ENCODE data around the gene OR2A25.

OR2A25 gene

GRCh38 chr7:144069953-144070352 is 342 bp downstream of the OR2A25 start:
- Histone ChIP-seq H3K4me3 (IDR thresholded peaks at IDR 0.05; ENCODE audit: insufficient read depth, low read depth, low read length) (no peak overlapping the region), H3K36me3 (ENCODE audit: insufficient read depth) (no peaks in the 10 kb centered on the region), H3K4me2 (no peak overlapping the region), H3K27ac (no peak overlapping the region), H2AFZ (ENCODE audit: low read depth) (no peak overlapping the region), H3K79me2 (ENCODE audit: insufficient read depth, low read depth) (no peaks in the 10 kb centered on the region), H3K27me3 (ENCODE audit: insufficient read depth, low read depth) (no peaks in the 10 kb centered on the region), H4K20me1 (ENCODE audit: insufficient read depth) (no peaks in the 10 kb centered on the region), H3K4me1 (ENCODE audit: low read depth, poor library complexity, severe bottlenecking) (no peaks in the 10 kb centered on the region), H3K9ac (no peak overlapping the region)
- TF ChIP-seq, protein P1, sequence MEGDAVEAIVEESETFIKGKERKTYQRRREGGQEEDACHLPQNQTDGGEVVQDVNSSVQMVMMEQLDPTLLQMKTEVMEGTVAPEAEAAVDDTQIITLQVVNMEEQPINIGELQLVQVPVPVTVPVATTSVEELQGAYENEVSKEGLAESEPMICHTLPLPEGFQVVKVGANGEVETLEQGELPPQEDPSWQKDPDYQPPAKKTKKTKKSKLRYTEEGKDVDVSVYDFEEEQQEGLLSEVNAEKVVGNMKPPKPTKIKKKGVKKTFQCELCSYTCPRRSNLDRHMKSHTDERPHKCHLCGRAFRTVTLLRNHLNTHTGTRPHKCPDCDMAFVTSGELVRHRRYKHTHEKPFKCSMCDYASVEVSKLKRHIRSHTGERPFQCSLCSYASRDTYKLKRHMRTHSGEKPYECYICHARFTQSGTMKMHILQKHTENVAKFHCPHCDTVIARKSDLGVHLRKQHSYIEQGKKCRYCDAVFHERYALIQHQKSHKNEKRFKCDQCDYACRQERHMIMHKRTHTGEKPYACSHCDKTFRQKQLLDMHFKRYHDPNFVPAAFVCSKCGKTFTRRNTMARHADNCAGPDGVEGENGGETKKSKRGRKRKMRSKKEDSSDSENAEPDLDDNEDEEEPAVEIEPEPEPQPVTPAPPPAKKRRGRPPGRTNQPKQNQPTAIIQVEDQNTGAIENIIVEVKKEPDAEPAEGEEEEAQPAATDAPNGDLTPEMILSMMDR (conservative IDR thresholded peaks at IDR 0.05; ENCODE audit: low read depth, low read length): no peak

DNA sequence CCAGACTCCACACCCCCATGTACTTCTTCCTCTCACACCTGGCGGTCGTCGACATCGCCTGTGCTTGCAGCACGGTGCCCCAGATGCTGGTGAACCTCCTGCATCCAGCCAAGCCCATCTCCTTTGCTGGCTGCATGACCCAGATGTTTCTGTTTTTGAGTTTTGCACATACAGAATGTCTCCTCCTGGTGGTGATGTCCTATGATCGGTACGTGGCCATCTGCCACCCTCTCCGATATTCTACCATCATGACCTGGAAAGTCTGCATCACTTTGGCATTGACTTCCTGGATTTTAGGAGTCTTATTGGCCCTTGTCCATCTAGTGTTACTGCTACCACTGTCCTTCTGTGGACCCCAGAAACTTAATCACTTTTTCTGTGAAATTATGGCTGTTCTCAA is 4.8 kb downstream of the OR2A25 start:
- H3K36me3 ChIP-seq (ENCODE audit: insufficient read depth): no peaks in the 10 kb centered on the region
- TF ChIP-seq, protein P1 (conservative IDR thresholded peaks at IDR 0.05; ENCODE audit: low read depth, low read length): no peak
- no peaks in the 10 kb centered on the region for H3K4me1 ChIP-seq (ENCODE audit: low read depth, poor library complexity, severe bottlenecking)
- no peak overlapping the region for H3K9ac ChIP-seq
- H3K27me3 ChIP-seq (ENCODE audit: insufficient read depth, low read depth): no peaks in the 10 kb centered on the region
- H4K20me1 ChIP-seq (ENCODE audit: insufficient read depth): no peaks in the 10 kb centered on the region
- H3K4me2 ChIP-seq: no peak overlapping the region
- H3K79me2 ChIP-seq (ENCODE audit: insufficient read depth, low read depth): no peaks in the 10 kb centered on the region
- no peak overlapping the region for H3K27ac ChIP-seq
- no peak overlapping the region for H3K4me3 ChIP-seq (IDR thresholded peaks at IDR 0.05; ENCODE audit: insufficient read depth, low read depth, low read length)
- no peak overlapping the region for H2AFZ ChIP-seq (ENCODE audit: low read depth)

DNA sequence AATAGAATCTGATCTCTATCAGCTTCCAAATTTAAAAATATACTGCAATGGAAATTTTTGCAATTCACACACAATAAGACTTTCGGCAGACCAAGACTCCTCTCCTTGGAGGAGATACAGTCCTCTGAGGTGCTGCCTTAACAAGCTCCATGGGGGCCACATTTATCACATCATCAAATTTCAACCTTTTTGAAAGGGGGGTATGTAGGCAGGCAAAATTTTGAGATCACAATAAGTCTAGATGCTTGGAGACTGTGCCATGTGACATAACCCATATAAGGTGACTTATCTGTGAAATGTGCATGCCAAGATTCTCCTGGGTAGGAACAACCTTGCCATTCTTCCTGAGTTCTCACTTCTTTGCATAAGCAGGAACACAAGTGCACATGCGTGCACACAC is 16.4 kb downstream of the OR2A25 start, which contains the start of gene OR2A12:
TSS of gene OR2A12 (plus strand) at position 301 of the 400 bp plus-strand sequence. CDS start 8,830 bp downstream, outside the sequence.
- TF ChIP-seq, protein P1 (conservative IDR thresholded peaks at IDR 0.05; ENCODE audit: low read depth, low read length): no peak
- Histone ChIP-seq H3K4me3 (IDR thresholded peaks at IDR 0.05; ENCODE audit: insufficient read depth, low read depth, low read length) (no peak within 1 kb of the TSS), H2AFZ (ENCODE audit: low read depth) (no peak within 1 kb of the TSS), H3K27me3 (ENCODE audit: insufficient read depth, low read depth) (no peaks in the 10 kb centered on the region), H3K36me3 (ENCODE audit: insufficient read depth) (no peaks in the 10 kb centered on the region), H3K27ac (no peak within 1 kb of the TSS), H3K4me2 (no peak within 1 kb of the TSS), H3K79me2 (ENCODE audit: insufficient read depth, low read depth) (no peaks in the 10 kb centered on the region), H3K4me1 (ENCODE audit: low read depth, poor library complexity, severe bottlenecking) (no peaks in the 10 kb centered on the region), H4K20me1 (ENCODE audit: insufficient read depth) (no peaks in the 10 kb centered on the region), H3K9ac (no peak within 1 kb of the TSS)

- H3K27me3 ChIP-seq (ENCODE audit: insufficient read depth, low read depth): no peaks in the 10 kb centered on the region
- H3K36me3 ChIP-seq (ENCODE audit: insufficient read depth): no peaks in the 10 kb centered on the region
- H3K4me2 ChIP-seq: no peak overlapping the region
- no peaks in the 10 kb centered on the region for H3K4me1 ChIP-seq (ENCODE audit: low read depth, poor library complexity, severe bottlenecking)
- no peak overlapping the region for H3K9ac ChIP-seq
- H3K4me3 ChIP-seq (IDR thresholded peaks at IDR 0.05; ENCODE audit: insufficient read depth, low read depth, low read length): no peak overlapping the region
- H3K79me2 ChIP-seq (ENCODE audit: insufficient read depth, low read depth): no peaks in the 10 kb centered on the region
- no peak overlapping the region for H2AFZ ChIP-seq (ENCODE audit: low read depth)
- no peak overlapping the region for H3K27ac ChIP-seq
- H4K20me1 ChIP-seq (ENCODE audit: insufficient read depth): no peaks in the 10 kb centered on the region
- TF ChIP-seq, protein P1 (conservative IDR thresholded peaks at IDR 0.05; ENCODE audit: low read depth, low read length): no peak
Observed at GRCh38 chr7:144086730-144087129, 17.1 kb downstream of the OR2A25 start.
